ENCODE data around the gene VPS29.
"Not testable (repeated sequence)": the region's sequence is repeated elsewhere in the genome, so short reads cannot be mapped to it uniquely, and the experiment has no call there.

VPS29 gene

GRCh38 chr12:110498984-110499706, 2.8 kb downstream of the VPS29 start:
- ChIA-PET POLR2A (no interaction called here), CTCF (interaction anchor here (1.5 to 26.6 kb wide), 4 partner anchors 14 to 102 kb away, joined by 5 to 671 read pairs (median 12); partner anchors contain the start of genes ARPC3, FAM216A and GPN3)
- no peak overlapping the region for H3K4me3 ChIP-seq (ENCODE audit: low read depth, low read length)
- DNase-seq (ENCODE audit: low read depth, low spot score), result no peak
- TF ChIP-seq CTCF (IDR thresholded peaks at IDR 0.05; ENCODE audit: insufficient read depth, low read length, missing control alignments), result no peak

GRCh38 chr12:110475426-110475825, 26.5 kb downstream of the VPS29 start:
- CTCF ChIA-PET, result interaction anchor here (1.3 to 4.0 kb wide), 2 partner anchors 119 to 126 kb away, joined by 5 to 20 read pairs; no protein-coding TSS in a partner anchor
- POLR2A ChIA-PET, result no interaction called here
- TF ChIP-seq CTCF (IDR thresholded peaks at IDR 0.05; ENCODE audit: insufficient read depth, low read length, missing control alignments), result no peak
- H3K4me3 ChIP-seq (ENCODE audit: low read depth, low read length), result no peak overlapping the region
- DNase-seq (ENCODE audit: low read depth, low spot score), result no peak

GRCh38 chr12:110468214-110469048, 33.5 kb downstream of the VPS29 start, which contains the start of the genes FAM216A and GPN3:
TSS of gene FAM216A (plus strand) at chr12:110468845. CDS start at chr12:110468876, 31 bp downstream.
TSS of gene GPN3 (minus strand) at chr12:110468257. CDS start at chr12:110468203, 54 bp downstream.
- ChIA-PET POLR2A (interaction anchor here (0.7 to 2.4 kb wide), 10 partner anchors 11 to 37 kb away, joined by 3 to 15 read pairs (median 4); partner anchors contain the start of genes ARPC3, RAD9B and VPS29), CTCF (interaction anchor here (0.6 to 12.0 kb wide), 27 partner anchors 9 to 419 kb away, joined by 3 to 179 read pairs (median 7); partner anchors contain the start of genes ARPC3 and TCTN1)
- no peak for TF ChIP-seq CTCF (IDR thresholded peaks at IDR 0.05; ENCODE audit: insufficient read depth, low read length, missing control alignments)
- DNase-seq (ENCODE audit: low read depth, low spot score), result peak; percentile 86
- peak within 1 kb of the TSS; percentile 86 for H3K4me3 ChIP-seq (ENCODE audit: low read depth, low read length)

- POLR2A ChIA-PET, result interaction anchor here (0.7 to 2.4 kb wide), 9 partner anchors 11 to 36 kb away, joined by 3 to 15 read pairs (median 4); partner anchors contain the start of genes ARPC3, RAD9B and VPS29
Observed at GRCh38 chr12:110467847-110468213, 34.1 kb downstream of the VPS29 start.

GRCh38 chr12:110466791-110467190, 35.1 kb downstream of the VPS29 start:
- DNase-seq (ENCODE audit: low read depth, low spot score), result no peak
- ChIA-PET CTCF (interaction anchor here (9.5 to 12.0 kb wide), 2 partner anchors 16 to 135 kb away, joined by 92 to 179 read pairs; partner anchors contain the start of gene ARPC3), POLR2A (no interaction called here)
- TF ChIP-seq CTCF (IDR thresholded peaks at IDR 0.05; ENCODE audit: insufficient read depth, low read length, missing control alignments), result no peak
- H3K4me3 ChIP-seq (ENCODE audit: low read depth, low read length), result peak overlapping the region; percentile 86; the same call in 1 of the 2 replicates

More at GRCh38 chr12:110467847-110468213, 34.1 kb downstream of the VPS29 start:
- CTCF ChIA-PET, result interaction anchor here (1.3 to 12.0 kb wide), 13 partner anchors 10 to 420 kb away, joined by 4 to 179 read pairs (median 11); partner anchors contain the start of genes ARPC3 and TCTN1
- TF ChIP-seq CTCF (IDR thresholded peaks at IDR 0.05; ENCODE audit: insufficient read depth, low read length, missing control alignments), result no peak
- peak overlapping the region; percentile 86 for H3K4me3 ChIP-seq (ENCODE audit: low read depth, low read length)
- no peak for DNase-seq (ENCODE audit: low read depth, low spot score)

GRCh38 chr12:110465765-110466164, 36.1 kb downstream of the VPS29 start:
- CTCF ChIA-PET, result interaction anchor here (1.2 to 12.0 kb wide), 3 partner anchors 15 to 136 kb away, joined by 5 to 179 read pairs (median 92); partner anchors contain the start of gene ARPC3
- POLR2A ChIA-PET; DNase-seq (ENCODE audit: low read depth, low spot score); H3K4me3 ChIP-seq (ENCODE audit: low read depth, low read length): not testable (repeated sequence)
